Measurements from ENCODE around the gene PANX1.

Gene PANX1

GRCh38 chr11:94217705-94218104, 89.1 kb downstream of the PANX1 start:
- Histone ChIP-seq H3K4me3 (ENCODE audit: low read depth, low read length) (no peak overlapping the region), H3K27me3 (no peaks in the 10 kb centered on the region), H3K36me3 (no peaks in the 10 kb centered on the region), H3K9me3 (peaks cover 7% of the 10 kb centered on the region), H3K4me1 (no peaks in the 10 kb centered on the region)
- no peak for DNase-seq
- TF ChIP-seq CTCF (IDR thresholded peaks at IDR 0.05; ENCODE audit: low read depth, low read length) = no peak

- Histone ChIP-seq H3K36me3 (no peaks in the 10 kb centered on the region), H3K27me3 (no peaks in the 10 kb centered on the region), H3K9me3 (peaks cover 7% of the 10 kb centered on the region), H3K4me1 (no peaks in the 10 kb centered on the region), H3K4me3 (ENCODE audit: low read depth, low read length) (no peak overlapping the region)
- TF ChIP-seq CTCF (IDR thresholded peaks at IDR 0.05; ENCODE audit: low read depth, low read length) = no peak
- DNase-seq = no peak
Measured at GRCh38 chr11:94218372-94218771, 89.7 kb downstream of the PANX1 start.

DNA sequence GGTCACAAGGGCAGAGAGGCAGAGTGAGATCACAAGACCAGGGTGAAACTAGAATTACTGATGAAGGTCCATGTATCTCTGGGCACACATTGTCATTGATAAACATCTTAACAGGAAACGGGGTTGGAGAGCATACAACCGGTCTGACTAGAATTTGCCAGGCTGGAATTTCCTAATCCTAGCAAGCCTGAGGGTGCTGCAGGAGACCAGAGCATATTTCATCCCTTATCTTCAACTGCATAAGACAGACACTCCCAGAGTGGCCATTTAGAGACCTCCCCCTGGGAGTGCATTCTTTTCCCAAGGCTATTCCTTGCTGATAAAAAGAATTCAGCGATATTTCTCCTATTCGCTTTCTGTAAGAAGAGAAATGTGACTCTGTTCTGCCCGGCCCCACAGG, 91.1 kb downstream of the PANX1 start:
- DNase-seq = peak; percentile 16
- Histone ChIP-seq H3K4me3 (ENCODE audit: low read depth, low read length) (no peak overlapping the region), H3K36me3 (no peaks in the 10 kb centered on the region), H3K4me1 (no peaks in the 10 kb centered on the region), H3K9me3 (peaks cover 7% of the 10 kb centered on the region), H3K27me3 (no peaks in the 10 kb centered on the region; the same call in 1 of the 2 replicates)
- TF ChIP-seq CTCF (IDR thresholded peaks at IDR 0.05; ENCODE audit: low read depth, low read length) = no peak

- DNase-seq = no peak
- no peaks in the 10 kb centered on the region for H3K36me3 ChIP-seq
- H3K9me3 ChIP-seq = peaks cover 3% of the 10 kb centered on the region
- H3K27me3 ChIP-seq = no peaks in the 10 kb centered on the region; the same call in 1 of the 2 replicates
- H3K4me3 ChIP-seq (ENCODE audit: low read depth, low read length) = no peak overlapping the region
- H3K4me1 ChIP-seq = no peaks in the 10 kb centered on the region
- no peak for TF ChIP-seq CTCF (IDR thresholded peaks at IDR 0.05; ENCODE audit: low read depth, low read length)
Measured at GRCh38 chr11:94224078-94224477, 95.4 kb downstream of the PANX1 start.

Measured in BE2C (cell line).